SK-N-SH treated with all-trans-retinoic acid at 6 μM for 48 hours (cell line): Measurements from ENCODE around the gene MIPOL1.

Experiments used
- ATAC-seq: fragments of 200-7000 bp; cut with Tn5 transposase; 3 replicates; pipeline ENCODE4 v1.9.1; 2020; ENCODE audit warnings: mild to moderate bottlenecking, moderate library complexity
- ARNTL ChIP-seq: fragments of 450-650 bp; formaldehyde crosslinking; IDR thresholded peaks from 2 replicates; pipeline ENCODE4 v1.5.0; 2020; ENCODE audit warnings: low read depth, mild to moderate bottlenecking, moderate library complexity, borderline replicate concordance
- BACH2 ChIP-seq: fragments of 250-450 bp; sonication (Bioruptor Pico); IDR thresholded peaks from 2 replicates; pipeline ENCODE4 v1.9.0; 2021; ENCODE audit warnings: mild to moderate bottlenecking, borderline replicate concordance
- CREB5 ChIP-seq: fragments of 250-450 bp; sonication (Bioruptor Pico); IDR thresholded peaks from 2 replicates; pipeline ENCODE4 v1.5.1; 2020; ENCODE audit warnings: low read depth, mild to moderate bottlenecking, moderate library complexity
- CSDC2 ChIP-seq: fragments of 250-450 bp; sonication (Bioruptor Pico); IDR thresholded peaks from 2 replicates; pipeline ENCODE4 v1.5.0; 2020; ENCODE audit warnings: mild to moderate bottlenecking, moderate library complexity
- CSRNP3 ChIP-seq: fragments of 250-450 bp; sonication (Bioruptor Pico); IDR thresholded peaks from 2 replicates; pipeline ENCODE4 v1.5.1; 2021; ENCODE audit warnings: mild to moderate bottlenecking, moderate library complexity
- ESRRG ChIP-seq: fragments of 250-450 bp; sonication (Bioruptor Pico); IDR thresholded peaks from 2 replicates; pipeline ENCODE4 v1.6.1; 2021; ENCODE audit warnings: mild to moderate bottlenecking
- GLIS3 ChIP-seq: fragments of 250-450 bp; sonication (Bioruptor Pico); IDR thresholded peaks from 2 replicates; pipeline ENCODE4 v1.5.0; 2020; ENCODE audit warnings: mild to moderate bottlenecking, moderate library complexity
- ISL1 ChIP-seq: fragments of 250-450 bp; sonication (Bioruptor Pico); IDR thresholded peaks from 2 replicates; pipeline ENCODE4 v2.1.2; 2022; ENCODE audit warnings: mild to moderate bottlenecking, moderate library complexity
- OSR1 ChIP-seq: fragments of 250-450 bp; sonication (Bioruptor Pico); IDR thresholded peaks from 2 replicates; pipeline ENCODE4 v1.8.0; 2022; ENCODE audit warnings: moderate library complexity, mild to moderate bottlenecking, inconsistent platforms
- PATZ1 ChIP-seq: fragments of 250-450 bp; sonication (Bioruptor Pico); IDR thresholded peaks from 2 replicates; pipeline ENCODE4 v1.8.0; 2020; ENCODE audit warnings: mild to moderate bottlenecking, moderate library complexity, borderline replicate concordance
- POU6F1 ChIP-seq: fragments of 250-450 bp; sonication (Bioruptor Pico); IDR thresholded peaks from 2 replicates; pipeline ENCODE4 v1.8.0; 2021; ENCODE audit warnings: low read depth, mild to moderate bottlenecking, moderate library complexity, borderline replicate concordance
- PPARA ChIP-seq: fragments of 250-450 bp; sonication (Bioruptor Pico); IDR thresholded peaks from 2 replicates; pipeline ENCODE4 v1.5.0; 2020; ENCODE audit warnings: mild to moderate bottlenecking, borderline replicate concordance
- SNAI2 ChIP-seq: fragments of 250-450 bp; sonication (Bioruptor Pico); IDR thresholded peaks from 2 replicates; pipeline ENCODE4 v1.5.0; 2020; ENCODE audit warnings: mild to moderate bottlenecking, moderate library complexity
- TOX ChIP-seq: fragments of 250-450 bp; sonication (Bioruptor Pico); IDR thresholded peaks from 2 replicates; pipeline ENCODE4 v1.8.0; 2021; ENCODE audit warnings: mild to moderate bottlenecking, moderate library complexity, borderline replicate concordance
- TSHZ2 ChIP-seq: fragments of 250-450 bp; sonication (Bioruptor Pico); IDR thresholded peaks from 2 replicates; pipeline ENCODE4 v1.5.0; 2020; ENCODE audit warnings: mild to moderate bottlenecking, moderate library complexity
- ZC3H10 ChIP-seq: fragments of 250-450 bp; sonication (Bioruptor Pico); IDR thresholded peaks from 2 replicates; pipeline ENCODE4 v1.5.1; 2021; ENCODE audit warnings: mild to moderate bottlenecking, moderate library complexity
- ZFP3 ChIP-seq: fragments of 250-450 bp; sonication (Bioruptor Pico); IDR thresholded peaks from 2 replicates; pipeline ENCODE4 v1.5.0; 2020; ENCODE audit warnings: mild to moderate bottlenecking, moderate library complexity
- ZFP30 ChIP-seq: fragments of 450-650 bp; formaldehyde crosslinking; IDR thresholded peaks from 2 replicates; pipeline ENCODE4 v1.5.0; 2022; ENCODE audit warnings: mild to moderate bottlenecking, moderate library complexity
- ZNF565 ChIP-seq: fragments of 450-650 bp; formaldehyde crosslinking; conservative IDR thresholded peaks from 2 replicates; pipeline ENCODE4 v1.5.0; 2020; ENCODE audit warnings: low read depth, mild to moderate bottlenecking, moderate library complexity
- ZNF70 ChIP-seq: fragments of 450-650 bp; formaldehyde crosslinking; IDR thresholded peaks from 2 replicates; pipeline ENCODE4 v1.5.0; 2020; ENCODE audit warnings: mild to moderate bottlenecking, moderate library complexity
- ZNF8 ChIP-seq: fragments of 450-650 bp; formaldehyde crosslinking; IDR thresholded peaks from 2 replicates; pipeline ENCODE4 v1.5.0; 2020; ENCODE audit warnings: mild to moderate bottlenecking, moderate library complexity

The MIPOL1 gene

GRCh38 chr14:37596790-37597472 is 399.2 kb downstream of the MIPOL1 start:
- no peak for ATAC-seq
- TF ChIP-seq TOX (CRISPR knock-in tag) (no peak), CSRNP3 (no peak), ISL1 (CRISPR knock-in tag) (no peak)
- TF ChIP-seq, all 23 proteins: peak for 0

- ATAC-seq: 0 out of 3 replicates have a peak, but pooled peaks have one; percentile 20
- TF ChIP-seq GLIS3 (CRISPR knock-in tag): no peak
- TF ChIP-seq TOX (CRISPR knock-in tag): no peak
- no peak for TF ChIP-seq CSDC2 (CRISPR knock-in tag)
- no peak for TF ChIP-seq ARNTL (CRISPR knock-in tag)
- TF ChIP-seq PATZ1 (CRISPR knock-in tag): no peak
- no peak for TF ChIP-seq ESRRG (CRISPR knock-in tag)
- TF ChIP-seq CSRNP3: no peak
- no peak for TF ChIP-seq SNAI2
These were observed 399.8 kb downstream of the MIPOL1 start for GRCh38 chr14:37597538-37597913.

GRCh38 chr14:37597914-37598746 is 400.4 kb downstream of the MIPOL1 start:
- no peak for ATAC-seq
- TF ChIP-seq BACH2: no peak
- TF ChIP-seq PPARA (CRISPR knock-in tag): no peak
- no peak for TF ChIP-seq CREB5 (CRISPR knock-in tag)
- TF ChIP-seq CSRNP3: no peak
- TF ChIP-seq TOX (CRISPR knock-in tag): no peak
- TF ChIP-seq TSHZ2 (CRISPR knock-in tag): no peak
- no peak for TF ChIP-seq ZFP30 (CRISPR knock-in tag)
- no peak for TF ChIP-seq ESRRG (CRISPR knock-in tag)
- no peak for TF ChIP-seq SNAI2
- TF ChIP-seq OSR1: no peak
- TF ChIP-seq ZFP3 (CRISPR knock-in tag): no peak
- TF ChIP-seq ZC3H10 (CRISPR knock-in tag): no peak
- TF ChIP-seq POU6F1 (CRISPR knock-in tag): no peak
- no peak for TF ChIP-seq ISL1 (CRISPR knock-in tag)
- no peak for TF ChIP-seq ZNF8
- TF ChIP-seq ZNF70 (CRISPR knock-in tag): no peak
- no peak for TF ChIP-seq CSDC2 (CRISPR knock-in tag)
- TF ChIP-seq ARNTL (CRISPR knock-in tag): no peak
- TF ChIP-seq ZNF565: no peak
